Activated CD4-positive, CD25-positive, alpha-beta regulatory T cell (primary cell): ENCODE measurements around the gene BRIP1.
"Not testable (repeated sequence)": the region's sequence is repeated elsewhere in the genome, so short reads cannot be mapped to it uniquely, and the experiment has no call there.

Experiments used
- DNase-seq, 4 experiments: peaks; one replicate each; lab custom pipeline; 2025; lab: John Stamatoyannopoulos, UW

BRIP1 gene

DNA sequence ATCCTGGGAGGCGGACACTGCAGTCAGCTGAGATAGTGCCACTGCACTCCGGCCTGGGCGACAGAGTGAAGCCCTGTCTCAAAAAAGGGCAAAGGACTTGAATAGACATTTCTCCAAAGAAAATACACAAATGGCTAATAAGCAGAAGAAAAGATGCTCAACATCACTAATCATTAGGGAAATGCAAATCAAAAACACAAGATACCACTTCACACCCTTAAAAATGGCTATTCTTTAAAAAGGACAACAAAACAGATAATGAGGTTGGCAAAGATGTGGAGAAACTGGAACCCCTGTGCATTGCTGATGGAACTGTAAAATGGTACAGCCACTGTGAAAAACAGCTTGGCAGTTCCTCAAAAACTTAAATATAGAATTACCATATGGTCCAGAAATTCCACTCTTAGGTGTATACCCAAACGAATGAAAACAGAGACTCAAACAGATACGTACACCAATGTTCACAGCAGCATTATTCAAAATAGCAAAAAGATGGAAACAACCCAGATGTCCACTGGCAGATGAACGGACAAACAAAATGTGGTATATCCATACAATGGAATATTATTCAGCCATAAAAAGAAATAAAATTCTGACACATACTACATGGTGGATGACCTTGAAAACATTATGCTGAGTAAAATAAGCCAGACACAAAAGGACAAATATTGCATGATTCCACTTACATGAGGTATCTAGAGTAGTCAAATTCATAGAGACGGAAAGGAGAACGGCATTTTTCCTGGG lies 35.5 kb downstream of the BRIP1 start:
- DNase-seq: no peak

- not testable (repeated sequence) for DNase-seq
These were observed 36.5 kb downstream of the BRIP1 start for GRCh38 chr17:61826866-61827265.

GRCh38 chr17:61826198-61826597 lies 37.1 kb downstream of the BRIP1 start:
- DNase-seq: not testable (repeated sequence)

GRCh38 chr17:61825448-61826137 lies 37.7 kb downstream of the BRIP1 start:
- no peak for DNase-seq

- no peak for DNase-seq
These were observed 40.7 kb downstream of the BRIP1 start for GRCh38 chr17:61822326-61823285.

- DNase-seq: no peak
These were observed 41.7 kb downstream of the BRIP1 start for GRCh38 chr17:61821655-61822054.

- DNase-seq: not testable (repeated sequence)
These were observed 44.1 kb downstream of the BRIP1 start for GRCh38 chr17:61819265-61819664.

DNA sequence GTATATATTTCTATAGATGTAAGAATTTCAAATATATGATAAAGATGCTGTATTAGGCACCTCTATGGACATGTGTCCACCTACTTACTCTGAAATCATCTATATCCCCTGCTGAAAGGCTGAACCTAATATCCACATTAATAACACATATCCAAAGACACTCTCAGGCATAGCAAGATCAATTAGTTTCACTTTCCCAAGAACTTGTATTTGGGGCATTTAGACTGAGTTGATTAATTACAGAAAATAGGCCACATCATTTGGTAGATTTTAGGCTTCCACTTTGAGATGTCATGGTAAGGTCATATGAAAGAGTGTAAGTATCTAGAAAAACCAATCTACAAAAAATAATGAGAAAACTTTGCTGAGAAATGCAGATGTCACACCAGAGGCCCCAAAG lies 45.1 kb downstream of the BRIP1 start:
- no peak for DNase-seq

- no peak for DNase-seq
These were observed 45.9 kb downstream of the BRIP1 start for GRCh38 chr17:61817452-61817851.

DNA sequence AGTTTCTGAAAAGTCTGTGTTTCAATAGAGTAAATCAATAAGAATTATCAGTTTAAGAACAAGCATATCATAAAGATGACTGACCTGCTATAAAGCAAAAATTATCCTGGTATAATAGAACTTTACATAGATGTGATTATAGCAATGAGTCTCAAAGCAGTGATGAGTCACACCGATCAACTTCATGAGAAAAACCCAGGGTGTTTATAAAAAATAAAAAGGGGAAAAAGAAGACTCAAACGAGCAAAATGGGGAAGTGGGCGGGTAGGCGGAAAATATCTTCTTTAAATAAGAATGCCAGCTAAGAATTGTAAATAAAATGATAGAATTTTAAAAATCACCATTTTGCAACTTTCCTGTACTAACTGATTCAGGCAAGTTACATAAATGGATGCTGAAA lies 46.8 kb downstream of the BRIP1 start:
- no peak for DNase-seq

GRCh38 chr17:61815863-61816503 lies 47.3 kb downstream of the BRIP1 start:
- DNase-seq: no peak

DNA sequence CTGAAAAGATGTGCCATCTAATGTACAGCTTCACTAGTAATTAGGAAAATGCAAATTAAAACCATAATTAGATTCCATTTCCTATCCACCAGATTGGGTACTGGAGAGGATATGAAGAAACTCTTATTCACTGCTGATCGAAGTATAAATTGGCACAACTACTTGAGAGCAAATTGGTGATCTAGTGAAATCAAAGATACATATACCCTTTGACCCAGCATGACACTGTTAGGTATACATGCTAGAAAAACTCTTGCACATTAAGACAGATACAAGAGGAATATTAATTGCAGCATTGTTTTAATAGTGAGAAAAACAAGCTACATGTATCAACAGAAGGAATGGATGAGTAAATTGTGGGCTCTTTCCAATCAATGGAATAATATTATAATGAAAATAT lies 48.8 kb downstream of the BRIP1 start:
- DNase-seq: no peak

GRCh38 chr17:61813211-61813610 lies 50.1 kb downstream of the BRIP1 start:
- no peak for DNase-seq

GRCh38 chr17:61812747-61813146 lies 50.6 kb downstream of the BRIP1 start:
- no peak for DNase-seq

- no peak for DNase-seq
These were observed 53.4 kb downstream of the BRIP1 start for GRCh38 chr17:61809816-61810392.

GRCh38 chr17:61808442-61808841 lies 54.9 kb downstream of the BRIP1 start:
- no peak for DNase-seq

- no peak for DNase-seq
These were observed 56.4 kb downstream of the BRIP1 start for GRCh38 chr17:61806936-61807335.

DNA sequence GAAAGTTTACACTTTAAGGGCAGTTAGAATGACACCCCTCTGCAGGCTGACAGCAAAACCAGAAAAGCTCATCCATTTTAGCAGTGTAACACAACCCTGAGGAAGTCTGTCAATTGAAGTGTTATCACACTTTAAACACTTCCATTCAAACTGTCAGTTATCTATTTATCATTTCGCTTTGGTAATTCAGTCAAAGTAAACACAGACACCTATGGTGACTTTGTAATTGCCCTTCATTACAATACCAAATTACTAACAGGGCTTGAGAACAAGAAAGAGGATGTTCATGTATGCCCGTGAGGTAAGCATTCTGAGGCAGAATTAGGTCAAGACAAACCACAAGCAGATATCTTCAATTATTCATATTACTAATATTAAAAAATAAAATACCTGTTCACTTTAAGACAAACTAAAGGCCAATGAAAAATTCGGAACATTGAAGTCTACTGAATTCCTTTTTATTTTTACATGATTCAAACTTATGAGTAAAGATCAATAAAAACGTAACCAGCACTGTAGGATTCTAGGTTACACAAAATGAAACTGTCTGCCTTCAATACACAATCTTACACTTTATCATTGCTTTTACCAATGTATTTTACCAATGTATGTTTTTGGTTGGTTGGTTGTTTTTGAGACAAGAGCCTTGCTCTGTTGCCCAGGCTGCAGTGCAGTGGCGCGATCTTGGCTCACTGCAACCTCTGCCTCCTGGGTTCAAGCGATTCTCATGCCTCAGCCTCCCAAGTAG lies 57.1 kb downstream of the BRIP1 start:
- DNase-seq: no peak

- no peak for DNase-seq
These were observed 57.9 kb downstream of the BRIP1 start for GRCh38 chr17:61805399-61805798.

DNA sequence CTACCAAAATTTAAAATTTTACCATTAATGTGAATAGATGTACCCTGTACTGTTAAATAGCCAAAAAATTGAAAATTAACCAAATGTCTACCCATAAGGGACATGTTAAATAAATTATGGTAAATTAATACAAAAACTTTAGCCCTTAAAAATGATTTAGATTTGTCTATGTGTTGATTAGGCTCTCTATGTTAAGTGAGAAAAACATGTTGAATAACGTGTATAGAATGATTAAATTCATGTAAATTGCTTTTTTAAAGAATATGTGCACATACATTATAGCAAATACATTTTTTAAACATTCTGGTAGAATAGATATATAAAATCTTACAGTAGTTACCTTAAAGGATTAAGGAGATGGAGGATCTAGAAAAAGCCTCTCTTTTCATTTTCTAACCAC lies 59.5 kb downstream of the BRIP1 start:
- no peak for DNase-seq

DNA sequence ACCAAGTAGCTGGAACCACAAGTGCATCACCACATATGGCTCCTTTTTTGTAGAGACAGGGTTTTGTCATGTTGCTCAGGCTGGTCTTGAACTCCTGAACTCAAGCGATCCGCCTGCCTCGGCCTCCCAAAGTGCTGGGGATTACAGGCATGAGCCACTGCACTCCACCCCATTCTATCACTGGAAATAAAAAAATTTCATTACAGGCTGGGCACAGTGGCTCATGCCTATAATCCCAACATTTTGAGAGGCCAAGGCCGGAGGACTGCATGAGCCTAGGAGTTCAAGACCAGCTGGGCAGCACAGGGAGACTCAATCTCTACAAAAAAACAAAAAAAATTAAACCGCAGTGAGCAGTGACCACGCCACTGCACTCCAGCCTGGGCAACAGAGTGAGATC lies 60.1 kb downstream of the BRIP1 start:
- DNase-seq: no peak
